SHP77 treated with DMSO at 0.1 percent for 48 hours (cell line): Measurements from ENCODE around the gene TMED6.
A peak's percentile ranks its signal among the peaks of the same experiment; 100 is the strongest.

Experiments
- DNase-seq: peaks from one replicate; lab custom pipeline; 2025; lab: John Stamatoyannopoulos, UW

TMED6 gene

GRCh38 chr16:69351309-69352027 lies at the start of gene TMED6:
Gene TMED6 (minus strand): TSS chr16:69351786. CDS start chr16:69351753, 33 bp downstream.
- DNase-seq = no peak

- DNase-seq = no peak
These were observed 47.8 kb upstream of the TMED6 start for GRCh38 chr16:69399361-69399760.

GRCh38 chr16:69397821-69398521 lies 46.4 kb upstream of the TMED6 start:
- DNase-seq = peak; percentile 83

GRCh38 chr16:69396187-69397061 lies 44.8 kb upstream of the TMED6 start:
- DNase-seq = peak; percentile 74

GRCh38 chr16:69395859-69396186 lies 44.2 kb upstream of the TMED6 start:
- no peak for DNase-seq

- DNase-seq = no peak
These were observed 42.6 kb upstream of the TMED6 start for GRCh38 chr16:69393898-69394849.

GRCh38 chr16:69386596-69386995 lies 35.0 kb upstream of the TMED6 start:
- DNase-seq = no peak

- no peak for DNase-seq
These were observed 33.4 kb upstream of the TMED6 start for GRCh38 chr16:69384974-69385373.

- no peak for DNase-seq
These were observed 30.8 kb upstream of the TMED6 start for GRCh38 chr16:69382421-69382820.

- no peak for DNase-seq
These were observed 29.6 kb upstream of the TMED6 start for GRCh38 chr16:69381231-69381630.

GRCh38 chr16:69378760-69379159 lies 27.2 kb upstream of the TMED6 start:
- no peak for DNase-seq

GRCh38 chr16:69378036-69378435 lies 26.4 kb upstream of the TMED6 start:
- no peak for DNase-seq

- DNase-seq = no peak
These were observed 24.9 kb upstream of the TMED6 start for GRCh38 chr16:69376393-69377059.

GRCh38 chr16:69373019-69373418 lies 21.4 kb upstream of the TMED6 start:
- DNase-seq = no peak

GRCh38 chr16:69371564-69371963 lies 20.0 kb upstream of the TMED6 start:
- DNase-seq = no peak

- DNase-seq = no peak
These were observed 17.3 kb upstream of the TMED6 start for GRCh38 chr16:69368866-69369265.

GRCh38 chr16:69367980-69368379 lies 16.4 kb upstream of the TMED6 start:
- no peak for DNase-seq

- DNase-seq = no peak
These were observed 14.8 kb upstream of the TMED6 start for GRCh38 chr16:69366431-69366830.

GRCh38 chr16:69365901-69366300 lies 14.3 kb upstream of the TMED6 start:
- DNase-seq = no peak

- no peak for DNase-seq
These were observed 12.5 kb upstream of the TMED6 start for GRCh38 chr16:69364088-69364487.

- DNase-seq = no peak
These were observed 11.7 kb upstream of the TMED6 start for GRCh38 chr16:69363281-69363717.
